CD4-positive, CD25-positive, alpha-beta regulatory T cell (primary cell): ENCODE data around the gene DLL1. TPM values are rescaled to one million over a fixed set of nuclear protein-coding genes. Genes with fewer than 3 reads are reported as not detected.

Experiments used
- ATAC-seq, 2 donors: fragments of 150-1000 bp; cut with Tn5 transposase; one replicate each; pipeline ENCODE4 v1.10.0; 2021; ENCODE audit warnings: low read depth in 2 of 2, moderate number of reproducible peaks in 2 of 2, moderate library complexity in 1 of 2
- DNase-seq, 3 donors: peaks; one replicate each; pipeline versions ENCODE4 v3.0.0 to v3.0.0-alpha.2; 2012 to 2022; ENCODE audit warnings: mixed read lengths in 1 of 3
- H3K27ac ChIP-seq: one replicate; pipeline ENCODE4 v1.7.0; 2013; ENCODE audit warnings: mild to moderate bottlenecking, low read length; ENCODE audit not compliant: insufficient read depth, poor library complexity, severe bottlenecking
- H3K27me3 ChIP-seq: one replicate; pipeline ENCODE4 v1.7.0; 2013; ENCODE audit warnings: low read length; ENCODE audit not compliant: control insufficient read depth, insufficient read depth
- H3K36me3 ChIP-seq: one replicate; pipeline ENCODE4 v1.7.0; 2013; ENCODE audit warnings: mild to moderate bottlenecking, low read length, moderate library complexity; ENCODE audit not compliant: control insufficient read depth, insufficient read depth
- H3K4me1 ChIP-seq: 2 replicates; pipeline ENCODE4 v1.7.0; 2013; ENCODE audit warnings: mild to moderate bottlenecking, low read length; ENCODE audit not compliant: insufficient read depth, control insufficient read depth, poor library complexity, severe bottlenecking
- H3K4me3 ChIP-seq: one replicate; pipeline ENCODE4 v1.7.0; 2013; ENCODE audit warnings: low read depth, mild to moderate bottlenecking, low read length, moderate library complexity
- H3K9me3 ChIP-seq, 2 experiments: 1 replicate in 1 of 2; 2 replicates in 1 of 2; pipeline ENCODE4 v1.7.0; 2013; ENCODE audit warnings: low read length in 2 of 2, mild to moderate bottlenecking in 1 of 2, moderate library complexity in 1 of 2; ENCODE audit not compliant: control insufficient read depth in 2 of 2
- H3K27ac Mint-ChIP-seq, 3 donors: one replicate each; pipeline ENCODE4 v1.8.0; 2020 to 2022; ENCODE audit warnings: mild to moderate bottlenecking in 3 of 3, mixed read lengths in 3 of 3, moderate library complexity in 2 of 3
- H3K27me3 Mint-ChIP-seq: one replicate; pipeline ENCODE4 v1.8.0; 2022; ENCODE audit warnings: mild to moderate bottlenecking, mixed read lengths
- H3K36me3 Mint-ChIP-seq: one replicate; pipeline ENCODE4 v1.8.0; 2020; ENCODE audit warnings: mixed read lengths
- H3K4me1 Mint-ChIP-seq, 4 donors: one replicate each; pipeline ENCODE4 v1.8.0; 2020 to 2022; ENCODE audit warnings: mixed read lengths in 4 of 4, mild to moderate bottlenecking in 1 of 4
- H3K4me3 Mint-ChIP-seq, 4 donors: one replicate each; pipeline ENCODE4 v1.8.0; 2020 to 2022; ENCODE audit warnings: mild to moderate bottlenecking in 4 of 4, mixed read lengths in 4 of 4, moderate library complexity in 3 of 4
- H3K9me3 Mint-ChIP-seq, 7 donors: one replicate each; pipeline ENCODE4 v1.8.0; 2020 to 2022; ENCODE audit warnings: mixed read lengths in 7 of 7, mild to moderate bottlenecking in 3 of 7, moderate library complexity in 2 of 7
- polyA plus RNA-seq, 4 donors: library from polyadenylated mRNA; unstranded; fragments of 300-500 nt; fragmentation: Illumina TruSeq; gene quantifications; one replicate each; pipeline ENCODE4 v1.2.3, GENCODE V29; 2021
- total RNA-seq: library from RNA; stranded (reverse); gene quantifications from one replicate; pipeline ENCODE4 v1.2.3, GENCODE V29; 2022

DLL1 gene
- total and polyA plus RNA-seq, 5 donors from 2014 or later, result 0.28 to 1.1 (median 0.29) TPM; not detected in 2

- Histone ChIP-seq H3K27ac (peak overlapping the region; percentile 34), H3K4me3 (peak overlapping the region; percentile 44), H3K4me1 (peaks cover 10% of the 10 kb centered on the region), H3K9me3 (no peaks in the 10 kb centered on the region), H3K27me3 (no peaks in the 10 kb centered on the region), H3K36me3 (no peaks in the 10 kb centered on the region)
- peak overlapping the region; percentile 85 to 91 (median 88) for H3K4me3 Mint-ChIP-seq
- H3K27me3 Mint-ChIP-seq, result peaks cover 21% of the 10 kb centered on the region
- H3K36me3 Mint-ChIP-seq, result no peaks in the 10 kb centered on the region
- H3K27ac Mint-ChIP-seq, result peak overlapping the region in 2 of 3 donors; percentile 81 to 90
- H3K4me1 Mint-ChIP-seq, result peaks cover 0 to 24% (median 6%) of the 10 kb centered on the region in 4 donors
- ATAC-seq (peak; percentile 35 to 47), DNase-seq (peak in 1 of 3 donors; percentile 61)
- H3K9me3 Mint-ChIP-seq, result peaks cover 0 to 5% (median 0%) of the 10 kb centered on the region in 7 donors
These were observed 10.2 kb downstream of the DLL1 start for GRCh38 chr6:170280689-170281045.

- Mint-ChIP-seq H3K4me3 (peak overlapping the region; percentile 85 to 91 (median 88)), H3K9me3 (peaks cover 0 to 9% (median 0%) of the 10 kb centered on the region in 7 donors)
These were observed 10.7 kb downstream of the DLL1 start for GRCh38 chr6:170279977-170280688.

GRCh38 chr6:170279426-170279825 lies 11.5 kb downstream of the DLL1 start:
- DNase-seq (no peak), ATAC-seq (no peak)
- Mint-ChIP-seq H3K4me1 (peaks cover 0 to 24% (median 6%) of the 10 kb centered on the region in 4 donors), H3K27ac (peak overlapping the region in 1 of 3 donors; percentile 81), H3K36me3 (no peaks in the 10 kb centered on the region), H3K4me3 (peak overlapping the region in 1 of 4 donors; percentile 57), H3K27me3 (peaks cover 9% of the 10 kb centered on the region), H3K9me3 (peaks cover 0 to 9% (median 0%) of the 10 kb centered on the region in 7 donors)
- Histone ChIP-seq H3K36me3 (no peaks in the 10 kb centered on the region), H3K9me3 (no peaks in the 10 kb centered on the region), H3K4me1 (peaks cover 10% of the 10 kb centered on the region), H3K27ac (no peak overlapping the region), H3K4me3 (no peak overlapping the region), H3K27me3 (peaks cover 2% of the 10 kb centered on the region)

More at GRCh38 chr6:170279977-170280688, 10.7 kb downstream of the DLL1 start:
- Mint-ChIP-seq H3K27me3 (peaks cover 16% of the 10 kb centered on the region), H3K27ac (peak overlapping the region in 2 of 3 donors; percentile 81 to 90), H3K36me3 (no peaks in the 10 kb centered on the region), H3K4me1 (peaks cover 0 to 24% (median 6%) of the 10 kb centered on the region in 4 donors)
- no peaks in the 10 kb centered on the region for H3K9me3 ChIP-seq
- H3K4me1 ChIP-seq, result peaks cover 10% of the 10 kb centered on the region
- H3K27me3 ChIP-seq, result no peaks in the 10 kb centered on the region
- peak overlapping the region; percentile 44 for H3K4me3 ChIP-seq
- H3K36me3 ChIP-seq, result no peaks in the 10 kb centered on the region
- ATAC-seq (peak; percentile 59 to 62), DNase-seq (peak in 2 of 3 donors; percentile 65 to 71)
- H3K27ac ChIP-seq, result peak overlapping the region; percentile 34

- Histone ChIP-seq H3K4me3 (no peak overlapping the region), H3K4me1 (peaks cover 10% of the 10 kb centered on the region), H3K36me3 (no peaks in the 10 kb centered on the region), H3K27ac (no peak overlapping the region), H3K27me3 (peaks cover 4% of the 10 kb centered on the region), H3K9me3 (no peaks in the 10 kb centered on the region)
- Mint-ChIP-seq H3K27ac (peak overlapping the region in 1 of 3 donors; percentile 65), H3K4me1 (peaks cover 0 to 26% (median 9%) of the 10 kb centered on the region in 4 donors), H3K27me3 (peaks cover 11% of the 10 kb centered on the region), H3K36me3 (no peaks in the 10 kb centered on the region), H3K9me3 (peaks cover 0 to 15% (median 0%) of the 10 kb centered on the region in 7 donors), H3K4me3 (peak overlapping the region in 2 of 4 donors; percentile 23 to 59)
- ATAC-seq (no peak), DNase-seq (peak in 1 of 3 donors; percentile 30)
These were observed 12.2 kb downstream of the DLL1 start for GRCh38 chr6:170278743-170279094.

- H3K36me3 ChIP-seq, result no peaks in the 10 kb centered on the region
- no peak for ATAC-seq
- no peak overlapping the region for H3K4me3 ChIP-seq
- H3K9me3 ChIP-seq, result no peaks in the 10 kb centered on the region
- peak overlapping the region in 3 of 4 donors; percentile 10 to 59 (median 19) for H3K4me3 Mint-ChIP-seq
- DNase-seq, result no peak
- no peaks in the 10 kb centered on the region for H3K36me3 Mint-ChIP-seq
- peaks cover 4% of the 10 kb centered on the region for H3K27me3 ChIP-seq
- H3K4me1 Mint-ChIP-seq, result peaks cover 0 to 28% (median 11%) of the 10 kb centered on the region in 4 donors
- H3K27ac ChIP-seq, result no peak overlapping the region
- H3K27ac Mint-ChIP-seq, result peak overlapping the region in 1 of 3 donors; percentile 65
- H3K9me3 Mint-ChIP-seq, result peaks cover 0 to 17% (median 0%) of the 10 kb centered on the region in 7 donors
- H3K4me1 ChIP-seq, result peaks cover 10% of the 10 kb centered on the region
- peaks cover 13% of the 10 kb centered on the region for H3K27me3 Mint-ChIP-seq
These were observed 12.8 kb downstream of the DLL1 start for GRCh38 chr6:170277893-170278742.

- Mint-ChIP-seq H3K27ac (no peak overlapping the region), H3K36me3 (no peaks in the 10 kb centered on the region), H3K27me3 (peaks cover 19% of the 10 kb centered on the region), H3K4me1 (peaks cover 0 to 43% (median 17%) of the 10 kb centered on the region in 4 donors), H3K4me3 (no peak overlapping the region), H3K9me3 (peaks cover 0 to 17% (median 0%) of the 10 kb centered on the region in 7 donors)
- no peaks in the 10 kb centered on the region for H3K9me3 ChIP-seq
- DNase-seq (no peak), ATAC-seq (no peak)
- H3K36me3 ChIP-seq, result no peaks in the 10 kb centered on the region
- H3K27ac ChIP-seq, result no peak overlapping the region
- H3K4me1 ChIP-seq, result peaks cover 24% of the 10 kb centered on the region
- no peak overlapping the region for H3K4me3 ChIP-seq
- peaks cover 4% of the 10 kb centered on the region for H3K27me3 ChIP-seq
These were observed 14.4 kb downstream of the DLL1 start for GRCh38 chr6:170276369-170277057.
